Measurements from ENCODE around the gene SLIT3. TPM values are rescaled to one million over a fixed set of nuclear protein-coding genes. Genes with fewer than 3 reads are reported as not detected.
A peak's percentile ranks its signal among the peaks of the same experiment; 100 is the strongest.

The SLIT3 gene
- polyA plus RNA-seq, 6 donors from 2014 or later: not detected

- Mint-ChIP-seq H3K36me3 (no peaks in the 10 kb centered on the region), H3K4me1 (no peaks in the 10 kb centered on the region), H3K27ac (no peak overlapping the region), H3K9me3 (peaks cover 0 to 9% (median 2%) of the 10 kb centered on the region in 7 donors), H3K4me3 (no peak overlapping the region), H3K27me3 (peaks cover 0 to 21% (median 17%) of the 10 kb centered on the region in 3 donors)
- ATAC-seq (ENCODE audit: low read depth in 2 of 2) (no peak), DNase-seq (no peak)
These were observed 52.4 kb downstream of the SLIT3 start for GRCh38 chr5:169248550-169248949.

DNA sequence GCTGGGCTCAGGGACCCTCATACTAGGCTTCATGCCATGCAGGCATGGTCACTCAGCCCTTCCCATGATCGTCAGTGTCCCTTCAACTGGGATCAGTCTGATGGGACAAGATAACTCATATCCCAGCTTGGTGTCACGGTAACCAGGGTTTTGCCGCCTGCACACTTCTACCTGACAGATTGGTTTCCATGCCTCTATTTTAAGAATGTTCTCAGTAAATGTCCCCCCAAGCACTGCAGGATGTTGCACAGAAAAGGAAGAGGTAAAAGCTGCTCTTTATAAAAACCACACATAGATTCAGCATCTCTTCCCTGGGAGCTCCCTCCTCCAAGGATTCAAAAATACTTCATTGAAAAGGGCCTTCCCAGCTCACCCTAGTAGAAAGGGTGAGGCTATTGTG, 56.1 kb downstream of the SLIT3 start:
- Mint-ChIP-seq H3K27me3 (peaks cover 5 to 21% (median 17%) of the 10 kb centered on the region in 3 donors), H3K4me1 (no peaks in the 10 kb centered on the region), H3K9me3 (peaks cover 2 to 16% (median 5%) of the 10 kb centered on the region in 7 donors), H3K27ac (no peak overlapping the region), H3K36me3 (no peaks in the 10 kb centered on the region), H3K4me3 (no peak overlapping the region)
- no peak for ATAC-seq (ENCODE audit: low read depth in 2 of 2)
- no peak for DNase-seq

DNA sequence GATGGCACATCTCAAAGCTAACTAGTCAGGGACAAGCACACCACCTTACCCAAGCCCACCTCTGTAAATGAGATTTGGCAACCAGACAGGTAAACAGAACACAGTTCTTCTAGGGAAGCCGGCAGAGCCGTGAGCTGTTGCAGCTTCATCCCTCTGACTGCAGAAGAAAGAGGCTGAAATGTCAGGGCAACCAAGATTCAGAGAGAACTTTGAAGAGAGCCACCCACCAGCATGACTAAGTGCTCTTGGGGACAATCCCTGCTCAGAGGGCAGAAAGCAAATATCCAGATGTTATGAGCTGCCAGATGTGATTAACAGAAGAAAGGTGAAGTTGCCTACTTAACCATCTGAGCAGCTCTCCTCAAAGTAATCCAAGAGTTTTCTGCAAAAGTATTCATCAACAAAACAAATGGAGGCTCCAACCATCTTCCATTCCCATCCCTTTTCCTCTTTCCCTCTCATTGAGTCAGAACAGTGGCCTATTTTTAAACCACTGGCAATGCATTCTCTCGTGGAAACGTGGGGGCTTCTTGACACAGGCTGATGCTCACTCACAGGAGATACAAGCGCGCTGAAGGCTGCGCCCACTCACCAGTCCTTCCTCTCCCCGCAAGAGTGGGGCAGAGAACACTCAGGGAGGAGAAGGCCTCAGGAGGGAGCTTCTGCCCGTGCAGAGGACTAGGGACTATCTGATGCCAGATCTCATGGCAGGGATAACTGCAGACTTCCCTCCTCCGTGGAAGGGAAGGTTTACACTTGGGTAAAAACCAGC, 57.1 kb downstream of the SLIT3 start:
- Mint-ChIP-seq H3K4me1 (no peaks in the 10 kb centered on the region), H3K27me3 (peaks cover 5 to 21% (median 17%) of the 10 kb centered on the region in 3 donors), H3K27ac (no peak overlapping the region), H3K4me3 (peak overlapping the region in 1 of 8 donors; percentile 60), H3K9me3 (peaks cover 2 to 24% (median 6%) of the 10 kb centered on the region in 7 donors), H3K36me3 (no peaks in the 10 kb centered on the region)
- no peak for DNase-seq
- no peak for ATAC-seq (ENCODE audit: low read depth in 2 of 2)

- no peak overlapping the region for H3K4me3 Mint-ChIP-seq
- no peaks in the 10 kb centered on the region for H3K36me3 Mint-ChIP-seq
- H3K4me1 Mint-ChIP-seq: no peaks in the 10 kb centered on the region
- DNase-seq: no peak
- ATAC-seq (ENCODE audit: low read depth in 2 of 2): no peak
- H3K27me3 Mint-ChIP-seq: peaks cover 5 to 21% (median 10%) of the 10 kb centered on the region in 3 donors
- H3K9me3 Mint-ChIP-seq: peaks cover 4 to 31% (median 10%) of the 10 kb centered on the region in 7 donors
- H3K27ac Mint-ChIP-seq: no peak overlapping the region
These were observed 58.1 kb downstream of the SLIT3 start for GRCh38 chr5:169242849-169243186.

- peaks cover 5 to 35% (median 11%) of the 10 kb centered on the region in 7 donors for H3K9me3 Mint-ChIP-seq
- no peaks in the 10 kb centered on the region for H3K4me1 Mint-ChIP-seq
- no peak overlapping the region for H3K4me3 Mint-ChIP-seq
- peaks cover 0 to 3% of the 10 kb centered on the region in 2 donors for H3K36me3 Mint-ChIP-seq
- DNase-seq (no peak), ATAC-seq (ENCODE audit: low read depth in 2 of 2) (no peak)
- H3K27me3 Mint-ChIP-seq: peaks cover 5 to 21% (median 10%) of the 10 kb centered on the region in 3 donors
- no peak overlapping the region for H3K27ac Mint-ChIP-seq
These were observed 58.6 kb downstream of the SLIT3 start for GRCh38 chr5:169242175-169242848.

DNA sequence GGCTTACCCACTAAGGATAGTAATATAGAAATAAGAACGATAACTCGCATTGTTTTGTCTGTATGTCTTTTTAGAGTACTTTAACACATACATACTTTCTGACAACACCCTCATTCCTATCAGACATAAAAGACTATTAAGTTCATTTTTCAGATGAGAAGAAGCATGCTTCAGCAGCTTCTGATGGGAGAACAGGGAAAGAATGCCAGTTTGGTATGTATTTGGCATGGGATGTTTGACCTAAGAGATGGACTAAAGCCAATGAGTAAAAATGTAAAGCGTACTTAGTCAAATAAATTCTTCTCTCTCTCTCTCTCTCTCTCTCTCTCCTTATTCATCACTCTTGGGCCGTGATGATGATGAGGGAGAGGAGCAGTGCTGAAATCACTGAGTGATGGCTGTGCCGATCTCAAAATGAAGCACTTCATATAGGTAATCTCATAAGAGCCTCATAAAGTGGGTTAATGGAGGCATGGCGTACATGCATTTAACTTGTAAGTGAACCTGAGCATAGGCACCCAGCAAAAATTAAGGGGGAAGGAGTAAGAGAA, 71.5 kb downstream of the SLIT3 start:
- H3K4me1 Mint-ChIP-seq: no peaks in the 10 kb centered on the region
- no peak for DNase-seq
- H3K27ac Mint-ChIP-seq: no peak overlapping the region
- no peak for ATAC-seq (ENCODE audit: low read depth in 2 of 2)
- H3K9me3 Mint-ChIP-seq: peaks cover 0 to 3% (median 2%) of the 10 kb centered on the region in 7 donors
- H3K4me3 Mint-ChIP-seq: no peak overlapping the region
- H3K36me3 Mint-ChIP-seq: no peaks in the 10 kb centered on the region
- H3K27me3 Mint-ChIP-seq: peaks cover 0 to 6% (median 0%) of the 10 kb centered on the region in 3 donors

DNA sequence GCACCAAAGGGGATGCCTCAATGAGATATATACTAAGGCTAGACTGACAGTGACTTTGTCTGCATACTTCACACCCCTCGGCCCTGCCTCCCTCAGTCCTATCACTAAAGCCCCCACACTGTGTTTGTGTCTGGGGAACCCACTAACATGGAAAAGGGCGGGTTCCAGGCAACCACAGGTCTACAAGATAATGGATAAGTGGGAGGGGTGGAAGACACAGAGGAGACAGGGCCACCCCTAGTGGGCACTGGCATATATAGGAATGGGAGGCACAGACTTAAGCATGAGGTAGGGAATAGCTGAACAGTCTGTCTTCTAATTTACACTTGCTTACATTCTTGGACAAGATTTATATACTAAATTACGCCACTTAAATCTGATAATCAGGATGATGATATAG, 74.0 kb downstream of the SLIT3 start:
- no peak overlapping the region for H3K4me3 Mint-ChIP-seq
- H3K36me3 Mint-ChIP-seq: no peaks in the 10 kb centered on the region
- H3K27ac Mint-ChIP-seq: no peak overlapping the region
- peaks cover 0 to 3% (median 0%) of the 10 kb centered on the region in 7 donors for H3K9me3 Mint-ChIP-seq
- ATAC-seq (ENCODE audit: low read depth in 2 of 2): no peak
- no peaks in the 10 kb centered on the region for H3K4me1 Mint-ChIP-seq
- no peak for DNase-seq
- peaks cover 0 to 6% (median 0%) of the 10 kb centered on the region in 3 donors for H3K27me3 Mint-ChIP-seq

DNA sequence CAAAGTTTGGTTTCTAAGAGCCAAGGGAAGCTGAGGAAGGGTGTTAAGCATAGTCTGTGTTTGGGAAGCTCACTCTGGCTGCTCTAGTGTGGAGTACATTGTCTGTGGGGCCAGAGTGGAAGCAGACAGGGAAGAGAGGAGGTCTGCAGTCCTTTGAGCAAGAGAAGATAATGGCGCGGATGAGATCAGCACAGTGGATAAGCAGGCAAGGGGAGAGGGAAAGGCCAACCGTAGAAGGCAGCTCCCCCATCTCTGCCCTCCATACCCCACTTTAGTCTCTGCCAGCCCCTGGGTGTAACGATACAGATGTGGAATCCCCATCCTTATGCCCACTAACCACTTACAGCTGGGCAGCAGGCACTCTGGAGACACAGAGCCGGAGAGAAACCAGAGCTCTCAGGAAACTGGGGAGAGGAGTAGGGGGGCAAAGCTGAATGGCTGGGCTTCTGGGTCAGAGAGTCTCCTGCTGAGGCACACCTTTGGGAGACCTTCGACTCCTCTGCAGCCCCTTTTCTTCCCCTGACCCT, 75.0 kb downstream of the SLIT3 start:
- Mint-ChIP-seq H3K27me3 (peaks cover 0 to 6% (median 0%) of the 10 kb centered on the region in 3 donors), H3K27ac (no peak overlapping the region)

GRCh38 chr5:169223595-169223953, 77.4 kb downstream of the SLIT3 start:
- H3K4me3 Mint-ChIP-seq: no peak overlapping the region
- no peaks in the 10 kb centered on the region for H3K9me3 Mint-ChIP-seq
- no peak overlapping the region for H3K27ac Mint-ChIP-seq
- H3K4me1 Mint-ChIP-seq: no peaks in the 10 kb centered on the region
- ATAC-seq (ENCODE audit: low read depth in 2 of 2): no peak
- no peak for DNase-seq
- H3K27me3 Mint-ChIP-seq: peaks cover 0 to 6% (median 0%) of the 10 kb centered on the region in 3 donors
- H3K36me3 Mint-ChIP-seq: no peaks in the 10 kb centered on the region

More for the DNA sequence above, 75.0 kb downstream of the SLIT3 start:
- H3K4me1 Mint-ChIP-seq: no peaks in the 10 kb centered on the region
- DNase-seq (no peak), ATAC-seq (ENCODE audit: low read depth in 2 of 2) (no peak)
- no peaks in the 10 kb centered on the region for H3K9me3 Mint-ChIP-seq
- H3K36me3 Mint-ChIP-seq: no peaks in the 10 kb centered on the region
- no peak overlapping the region for H3K4me3 Mint-ChIP-seq

DNA sequence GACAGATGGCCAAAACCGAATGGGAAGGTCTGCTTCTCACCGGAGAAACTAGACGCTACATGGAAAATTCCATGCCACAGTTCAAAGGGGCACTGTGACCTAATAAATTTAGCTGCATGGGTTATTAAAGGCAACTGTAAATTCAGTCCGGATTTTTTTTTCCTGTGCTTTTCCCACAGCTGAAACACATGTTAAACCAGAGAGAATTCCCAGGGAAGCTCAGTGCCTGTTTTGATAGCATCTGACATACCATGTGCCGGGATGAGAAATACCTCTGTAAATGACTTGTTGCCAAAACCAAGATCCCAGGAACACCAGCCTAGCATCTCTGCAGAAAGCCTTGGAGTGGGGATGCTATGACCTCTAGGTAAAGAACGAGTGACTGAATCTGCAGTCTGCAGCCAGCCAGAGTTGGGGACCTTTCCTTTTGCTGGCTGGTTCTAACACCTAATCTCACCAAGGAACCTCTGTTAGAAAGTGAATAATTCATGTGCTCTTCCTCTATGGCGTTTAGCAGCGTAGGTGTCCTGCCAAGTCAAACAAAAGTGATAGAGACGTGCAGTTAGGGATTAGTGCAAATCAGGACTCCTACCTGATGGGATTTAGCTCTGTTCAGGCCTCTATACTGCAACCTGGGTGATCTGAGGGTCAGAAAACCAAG, 77.9 kb downstream of the SLIT3 start:
- DNase-seq (no peak), ATAC-seq (ENCODE audit: low read depth in 2 of 2) (no peak)
- H3K4me1 Mint-ChIP-seq: no peaks in the 10 kb centered on the region
- H3K27ac Mint-ChIP-seq: no peak overlapping the region
- peaks cover 0 to 6% (median 0%) of the 10 kb centered on the region in 3 donors for H3K27me3 Mint-ChIP-seq
- H3K36me3 Mint-ChIP-seq: no peaks in the 10 kb centered on the region
- no peak overlapping the region for H3K4me3 Mint-ChIP-seq
- H3K9me3 Mint-ChIP-seq: no peaks in the 10 kb centered on the region

DNA sequence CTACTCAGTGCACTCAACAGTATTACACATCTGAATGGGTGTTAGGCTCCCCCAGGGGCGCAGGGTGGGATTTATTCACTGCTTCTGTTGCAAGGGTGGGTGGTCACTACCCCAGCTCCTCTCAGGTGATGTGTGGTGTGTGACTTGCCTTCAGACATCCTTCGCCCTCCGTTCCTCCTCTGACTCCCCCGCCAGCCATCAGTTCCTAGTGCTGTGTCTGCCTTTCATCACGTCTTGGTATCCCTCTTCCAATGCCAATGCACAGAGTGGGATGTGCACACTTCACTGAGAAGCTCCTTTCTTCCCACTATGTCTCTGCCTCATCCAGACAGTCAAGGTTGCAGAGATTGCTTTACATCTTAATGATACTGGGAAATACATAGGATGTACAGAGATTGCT, 79.4 kb downstream of the SLIT3 start:
- Mint-ChIP-seq H3K27me3 (peaks cover 0 to 6% (median 0%) of the 10 kb centered on the region in 3 donors), H3K36me3 (no peaks in the 10 kb centered on the region), H3K9me3 (no peaks in the 10 kb centered on the region), H3K4me3 (no peak overlapping the region), H3K4me1 (no peaks in the 10 kb centered on the region), H3K27ac (no peak overlapping the region)
- no peak for DNase-seq
- ATAC-seq (ENCODE audit: low read depth in 2 of 2): no peak

GRCh38 chr5:169219961-169220360, 81.0 kb downstream of the SLIT3 start:
- no peak for DNase-seq
- no peaks in the 10 kb centered on the region for H3K36me3 Mint-ChIP-seq
- ATAC-seq (ENCODE audit: low read depth in 2 of 2): no peak
- no peaks in the 10 kb centered on the region for H3K4me1 Mint-ChIP-seq
- no peak overlapping the region for H3K4me3 Mint-ChIP-seq
- H3K27ac Mint-ChIP-seq: no peak overlapping the region
- peaks cover 0 to 8% (median 0%) of the 10 kb centered on the region in 7 donors for H3K9me3 Mint-ChIP-seq
- peaks cover 0 to 11% (median 2%) of the 10 kb centered on the region in 3 donors for H3K27me3 Mint-ChIP-seq

- no peak for ATAC-seq (ENCODE audit: low read depth in 2 of 2)
- no peaks in the 10 kb centered on the region for H3K36me3 Mint-ChIP-seq
These were observed 81.6 kb downstream of the SLIT3 start for GRCh38 chr5:169219351-169219750.

More at GRCh38 chr5:169219351-169219750, 81.6 kb downstream of the SLIT3 start:
- no peak for DNase-seq
- Mint-ChIP-seq H3K4me3 (no peak overlapping the region), H3K27me3 (peaks cover 0 to 15% (median 4%) of the 10 kb centered on the region in 3 donors), H3K9me3 (peaks cover 0 to 12% (median 0%) of the 10 kb centered on the region in 7 donors), H3K27ac (no peak overlapping the region), H3K4me1 (no peaks in the 10 kb centered on the region)
